ENCODE data around the gene ZCCHC7.
"Not testable (repeated sequence)": the region's sequence is repeated elsewhere in the genome, so short reads cannot be mapped to it uniquely, and the experiment has no call there.

Gene ZCCHC7

GRCh38 chr9:37259951-37260350 lies 139.6 kb downstream of the ZCCHC7 start:
- no peak for DNase-seq

GRCh38 chr9:37262410-37262809 lies 142.0 kb downstream of the ZCCHC7 start:
- no peak for DNase-seq

- no peak for DNase-seq
Observed at GRCh38 chr9:37264539-37264938, 144.2 kb downstream of the ZCCHC7 start.

- no peak for DNase-seq
Observed at GRCh38 chr9:37266630-37267029, 146.3 kb downstream of the ZCCHC7 start.

GRCh38 chr9:37269221-37269620 lies 148.8 kb downstream of the ZCCHC7 start:
- DNase-seq = no peak

- no peak for DNase-seq
Observed at GRCh38 chr9:37271679-37272078, 151.3 kb downstream of the ZCCHC7 start.

GRCh38 chr9:37273595-37273994 lies 153.2 kb downstream of the ZCCHC7 start:
- DNase-seq = no peak

GRCh38 chr9:37281541-37281940 lies 161.2 kb downstream of the ZCCHC7 start:
- no peak for DNase-seq

GRCh38 chr9:37283730-37284325 lies 163.5 kb downstream of the ZCCHC7 start:
- DNase-seq = no peak

GRCh38 chr9:37284636-37285035 lies 164.3 kb downstream of the ZCCHC7 start:
- DNase-seq = no peak

- DNase-seq = no peak
Observed at GRCh38 chr9:37286530-37287175, 166.3 kb downstream of the ZCCHC7 start.

- no peak for DNase-seq
Observed at GRCh38 chr9:37287317-37287716, 166.9 kb downstream of the ZCCHC7 start.

- no peak for DNase-seq
Observed at GRCh38 chr9:37289631-37290030, 169.3 kb downstream of the ZCCHC7 start.

GRCh38 chr9:37290366-37290939 lies 170.1 kb downstream of the ZCCHC7 start:
- DNase-seq = no peak

- no peak for DNase-seq
Observed at GRCh38 chr9:37290940-37291485, 170.6 kb downstream of the ZCCHC7 start.

GRCh38 chr9:37291612-37292238 lies 171.4 kb downstream of the ZCCHC7 start:
- not testable (repeated sequence) for DNase-seq

- DNase-seq = no peak
Observed at GRCh38 chr9:37292896-37293295, 172.5 kb downstream of the ZCCHC7 start.

GRCh38 chr9:37293664-37294524 lies 173.5 kb downstream of the ZCCHC7 start:
- no peak for DNase-seq

GRCh38 chr9:37295178-37295577 lies 174.8 kb downstream of the ZCCHC7 start:
- DNase-seq = no peak

GRCh38 chr9:37295796-37296195 lies 175.4 kb downstream of the ZCCHC7 start:
- DNase-seq = no peak

GRCh38 chr9:37297592-37297991 lies 177.2 kb downstream of the ZCCHC7 start:
- DNase-seq = no peak

GRCh38 chr9:37300620-37301019 lies 180.2 kb downstream of the ZCCHC7 start:
- no peak for DNase-seq

Measured in SHP77 (cell line).